SH-SY5Y (cell line): ENCODE measurements around the gene ANKRD28.

Experiments
- GATA2 ChIP-seq: IDR thresholded peaks from 2 replicates; pipeline ENCODE4 v1.6.1; 2011; ENCODE audit warnings: mild to moderate bottlenecking, low read depth, low read length
- GATA3 ChIP-seq: IDR thresholded peaks from 2 replicates; pipeline ENCODE4 v1.6.1; 2011; ENCODE audit warnings: low read depth, mild to moderate bottlenecking, low read length, moderate library complexity

DNA sequence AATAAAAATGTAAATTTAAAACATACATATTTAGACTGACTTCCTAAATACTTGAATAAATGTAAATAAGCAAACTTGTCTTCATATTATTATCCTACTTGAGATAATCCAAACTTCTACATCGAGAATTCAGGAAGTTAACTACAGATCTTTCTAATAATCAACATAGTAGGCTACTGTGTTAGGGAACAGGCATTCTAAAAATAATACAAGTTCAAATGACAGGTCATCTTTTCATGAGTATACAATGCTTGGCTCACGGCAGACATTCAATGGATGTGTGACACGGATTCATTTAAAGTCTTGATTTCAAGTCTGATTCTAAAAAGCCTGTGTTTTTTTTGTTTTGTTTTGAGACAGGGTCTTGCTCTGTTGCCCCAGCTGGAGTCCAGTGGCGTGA, 107.5 kb downstream of the ANKRD28 start:
- no peak for TF ChIP-seq GATA2
- TF ChIP-seq GATA3, result no peak
